Spleen (tissue), 7 donors: ENCODE results near the gene DAZL.

Experiments
- CTCF ChIP-seq, 11 experiments: fragments of 200-600 bp in 7 of 11; fragments of 450-650 bp in 4 of 11; sonication (generic) in 4 of 11; IDR thresholded peaks in 8 of 11; conservative IDR thresholded peaks in 3 of 11; 1 replicate in 7 of 11; 2 replicates in 4 of 11; pipeline versions ENCODE4 v1.4.0 to v1.8.0; 2016 to 2021; ENCODE audit warnings: antibody characterized with exemption in 11 of 11, inconsistent platforms in 4 of 11, mild to moderate bottlenecking in 1 of 11
- POLR2A ChIP-seq, 3 donors: fragments of 450-650 bp; IDR thresholded peaks; one replicate each; pipeline ENCODE4 v1.5.1; 2017; ENCODE audit warnings: antibody characterized with exemption in 3 of 3, mild to moderate bottlenecking in 1 of 3
- donor health status: DM: no; HTN: no; CAD: no; lungs with moderate emphysema.
- donor health status: DM: no; HTN: no; CAD: no.
- donor health status: DM: no; HTN: no; CAD: no.

GRCh38 chr3:16548721-16549120, 56.5 kb downstream of the DAZL start:
- TF ChIP-seq CTCF (IDR thresholded peaks at IDR 0.05 in 8 of 11, conservative IDR thresholded peaks at IDR 0.05 in 3 of 11) (no peak), POLR2A (IDR thresholded peaks at IDR 0.05) (no peak)
